ENCODE measurements around the gene FSHR. TPM values are rescaled to one million over a fixed set of nuclear protein-coding genes. Genes with fewer than 3 reads are reported as not detected.

FSHR gene
- total and polyA plus RNA-seq, 2 of the 8 experiments (the other 6 are each of a cell fraction or from before 2014, with no cell fraction given), result not detected

GRCh38 chr2:49152824-49153223, 1.5 kb downstream of the FSHR start (continued):
- TF ChIP-seq TEAD4 (IDR thresholded peaks at IDR 0.05; ENCODE audit: low read depth, low read length), result no peak
